ENCODE measurements around the gene SMYD2. TPM values are rescaled to one million over a fixed set of nuclear protein-coding genes. Genes with fewer than 3 reads are reported as not detected.

The SMYD2 gene
- total RNA-seq, 1 donor from 2014 or later: 39.8 TPM

GRCh38 chr1:214385428-214385827 is 104.5 kb downstream of the SMYD2 start:
- Histone ChIP-seq H3K4me1 (no peaks in the 10 kb centered on the region), H3K4me3 (no peak overlapping the region), H3K36me3 (peaks cover 35% of the 10 kb centered on the region), H3K9me3 (no peaks in the 10 kb centered on the region), H3K27ac (no peak overlapping the region), H3K27me3 (no peaks in the 10 kb centered on the region)
- ATAC-seq (no peak), DNase-seq (no peak)
- intact Hi-C loops (cut with DNase I): no loop called here
- no peak for TF ChIP-seq CTCF (IDR thresholded peaks at IDR 0.05)

GRCh38 chr1:214386333-214386732 is 105.4 kb downstream of the SMYD2 start:
- Histone ChIP-seq H3K27me3 (no peaks in the 10 kb centered on the region), H3K36me3 (peaks cover 30% of the 10 kb centered on the region), H3K9me3 (no peaks in the 10 kb centered on the region), H3K4me1 (no peaks in the 10 kb centered on the region), H3K27ac (no peak overlapping the region), H3K4me3 (no peak overlapping the region)
- no peak for TF ChIP-seq CTCF (IDR thresholded peaks at IDR 0.05)
- DNase-seq (no peak), ATAC-seq (no peak)
- intact Hi-C loops (cut with DNase I): no loop called here
